Posterior vena cava (tissue), 2 donors: ENCODE results near the gene HCRTR1. TPM values are rescaled to one million over a fixed set of nuclear protein-coding genes. Genes with fewer than 3 reads are reported as not detected.
"Not testable (repeated sequence)": the region's sequence is repeated elsewhere in the genome, so short reads cannot be mapped to it uniquely, and the experiment has no call there.

Source experiments
- DNase-seq: peaks from one replicate; pipeline ENCODE4 v3.0.0-alpha.2; 2020; ENCODE audit warnings: low spot score
- intact Hi-C, 2 donors: fragments of 100-400 bp; cut with DNase I; formaldehyde crosslinking; loops; one replicate each; pipeline versions ENCODE4 v1.14.1 to v1.14.2; 2022 to 2023
- total RNA-seq, 2 donors: library from RNA; stranded (reverse); fragmentation: NEBNext Ultra II Directional; extraction: Animal tissue kit (Norgen Biotek cat#: 25700); gene quantifications; one replicate each; pipeline ENCODE4 v1.2.1, GENCODE V29; 2021
- donor health status: DM: yes; HTN: yes; CAD: no.
- donor health status: DM: yes; HTN: yes; CAD: no.

Gene HCRTR1
- total RNA-seq, 2 donors from 2014 or later = not detected

GRCh38 chr1:31579374-31579773 is 38.1 kb upstream of the HCRTR1 start:
- intact Hi-C loops = loop anchor here in 1 of 2 donors (10.0 kb wide), 1 partner anchor 135 kb away; no protein-coding TSS in a partner anchor
- DNase-seq = peak; percentile 81

DNA sequence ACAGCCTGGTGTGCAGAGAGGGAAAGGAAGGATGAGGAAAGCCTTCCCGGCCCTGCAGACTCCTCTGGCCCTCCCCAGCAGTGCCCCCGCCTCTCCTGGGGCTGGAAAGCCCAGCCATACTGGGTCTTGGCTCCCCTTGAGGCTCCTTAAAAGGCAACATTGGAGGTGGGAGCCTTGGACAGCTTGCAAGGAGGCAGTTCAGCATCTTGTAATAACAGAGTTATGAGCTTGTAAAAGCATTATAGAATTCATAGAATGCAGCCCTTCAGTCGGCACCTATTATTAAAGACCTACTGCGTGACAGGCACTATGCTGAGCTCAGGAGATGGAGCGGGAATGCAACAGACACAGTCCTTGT is 37.0 kb upstream of the HCRTR1 start:
- intact Hi-C loops = no loop called here
- DNase-seq = peak; percentile 83

DNA sequence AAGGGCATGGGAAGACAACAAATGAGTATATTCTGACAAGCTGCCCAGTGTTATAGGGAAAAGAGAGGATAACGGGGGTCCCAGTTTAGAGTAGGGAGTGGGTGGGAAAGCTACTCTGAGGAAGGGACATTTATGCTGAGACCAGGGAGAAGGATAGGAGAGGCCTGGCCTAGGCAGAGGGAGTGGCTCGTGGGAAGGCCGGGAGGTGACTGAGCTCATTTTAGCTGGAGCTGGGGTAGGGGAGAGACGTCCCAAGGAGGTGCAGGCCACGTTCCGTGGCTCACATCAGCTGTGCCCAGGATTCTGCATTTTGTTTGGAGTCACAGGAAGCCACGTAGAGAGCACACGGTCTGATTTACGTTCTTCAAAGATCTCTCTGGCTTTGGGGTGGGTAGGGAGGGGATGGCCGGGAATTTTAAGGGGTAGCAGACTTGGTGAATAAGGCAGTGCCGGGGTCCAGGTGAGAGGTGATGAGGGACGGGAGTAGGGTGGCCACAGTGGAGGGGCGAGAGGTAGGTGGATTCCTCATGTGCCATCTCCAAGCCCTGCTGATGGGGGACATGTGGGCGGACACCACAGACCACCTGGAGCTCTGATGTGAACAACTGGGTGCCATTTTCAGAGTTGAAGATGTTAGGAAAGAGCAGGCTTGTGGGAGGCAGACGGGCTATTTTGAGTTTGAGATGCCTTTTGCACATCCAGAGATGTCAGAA is 36.4 kb upstream of the HCRTR1 start:
- intact Hi-C loops = no loop called here
- DNase-seq = peak; percentile 70

GRCh38 chr1:31581821-31582810 is 35.4 kb upstream of the HCRTR1 start:
- intact Hi-C loops = no loop called here
- no peak for DNase-seq

DNA sequence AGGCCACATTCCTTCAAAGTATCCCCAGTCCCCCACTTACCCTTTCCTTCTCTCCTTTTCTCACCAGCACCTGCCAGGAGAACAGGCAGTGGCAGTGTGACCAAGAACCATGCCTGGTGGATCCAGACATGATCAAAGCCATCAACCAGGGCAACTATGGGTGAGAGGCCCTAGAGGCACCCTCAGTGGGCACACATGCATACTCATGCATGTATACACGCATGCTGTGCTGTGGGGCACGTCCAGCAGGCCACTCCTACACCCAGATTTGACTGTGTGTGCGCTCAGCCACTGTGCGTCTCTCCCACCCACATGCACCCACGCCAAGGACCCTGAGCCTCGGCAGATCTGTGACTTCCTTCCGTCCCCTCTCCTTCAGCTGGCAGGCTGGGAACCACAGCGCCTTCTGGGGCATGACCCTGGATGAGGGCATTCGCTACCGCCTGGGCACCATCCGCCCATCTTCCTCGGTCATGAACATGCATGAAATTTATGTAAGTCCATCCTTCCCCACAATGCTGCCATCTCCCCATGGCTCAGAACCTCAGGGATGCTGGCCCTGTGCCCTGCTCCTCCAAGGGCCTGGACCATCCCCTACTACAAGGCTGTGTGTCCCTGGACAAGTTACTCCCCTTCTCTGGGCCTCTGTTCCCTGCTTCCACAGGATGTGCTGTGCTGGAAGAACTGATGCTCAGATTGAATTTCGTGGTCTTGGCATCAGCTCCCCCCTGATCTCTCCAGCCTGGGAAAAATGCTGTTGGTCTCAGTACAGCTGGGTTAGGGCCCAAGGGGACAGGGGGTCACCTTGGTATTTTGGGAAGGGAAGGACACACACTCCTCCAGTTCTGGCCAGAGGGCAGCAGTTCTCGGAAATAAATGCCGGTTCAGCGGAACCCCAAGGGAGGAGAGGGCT is 34.2 kb upstream of the HCRTR1 start:
- intact Hi-C loops = no loop called here
- DNase-seq = peak; percentile 84

DNA sequence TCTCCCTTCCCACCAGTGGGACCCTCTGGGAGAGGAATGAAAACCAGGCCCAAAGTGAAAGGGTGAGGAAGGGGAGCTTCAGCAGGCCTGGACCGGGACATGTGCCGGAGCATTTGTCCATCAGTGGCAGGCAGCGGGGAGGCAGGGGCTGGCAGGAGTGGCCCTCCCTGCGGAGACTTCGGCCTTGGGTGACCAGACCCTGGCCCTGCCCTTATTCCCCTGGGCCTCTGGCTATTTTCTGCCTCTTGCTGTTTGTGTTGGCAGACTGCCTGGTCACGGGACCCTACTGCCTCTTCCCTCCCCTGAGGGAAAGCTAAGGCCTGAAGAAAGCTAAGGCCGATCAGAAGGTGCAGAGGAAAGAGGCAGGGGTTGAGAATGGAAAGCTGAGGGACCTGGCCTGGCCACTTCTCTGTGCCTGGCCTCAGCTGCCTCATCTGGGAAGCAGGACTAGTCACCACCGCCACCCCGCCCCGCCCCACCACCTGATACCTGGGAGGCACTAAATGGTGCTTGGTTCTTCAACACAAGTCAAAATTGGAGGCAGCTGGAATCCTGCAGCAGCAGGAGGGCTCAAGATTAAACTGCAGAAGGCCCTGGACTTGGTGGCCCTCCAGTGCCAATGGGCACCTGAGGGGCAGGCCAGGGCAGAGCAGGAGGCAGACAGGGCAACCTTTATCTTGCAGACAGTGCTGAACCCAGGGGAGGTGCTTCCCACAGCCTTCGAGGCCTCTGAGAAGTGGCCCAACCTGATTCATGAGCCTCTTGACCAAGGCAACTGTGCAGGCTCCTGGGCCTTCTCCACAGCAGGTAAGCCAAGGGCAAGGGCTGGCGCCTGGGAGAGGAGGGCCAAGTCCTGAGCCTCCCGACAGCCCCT is 33.3 kb upstream of the HCRTR1 start:
- intact Hi-C loops = no loop called here
- peak; percentile 94 for DNase-seq

DNA sequence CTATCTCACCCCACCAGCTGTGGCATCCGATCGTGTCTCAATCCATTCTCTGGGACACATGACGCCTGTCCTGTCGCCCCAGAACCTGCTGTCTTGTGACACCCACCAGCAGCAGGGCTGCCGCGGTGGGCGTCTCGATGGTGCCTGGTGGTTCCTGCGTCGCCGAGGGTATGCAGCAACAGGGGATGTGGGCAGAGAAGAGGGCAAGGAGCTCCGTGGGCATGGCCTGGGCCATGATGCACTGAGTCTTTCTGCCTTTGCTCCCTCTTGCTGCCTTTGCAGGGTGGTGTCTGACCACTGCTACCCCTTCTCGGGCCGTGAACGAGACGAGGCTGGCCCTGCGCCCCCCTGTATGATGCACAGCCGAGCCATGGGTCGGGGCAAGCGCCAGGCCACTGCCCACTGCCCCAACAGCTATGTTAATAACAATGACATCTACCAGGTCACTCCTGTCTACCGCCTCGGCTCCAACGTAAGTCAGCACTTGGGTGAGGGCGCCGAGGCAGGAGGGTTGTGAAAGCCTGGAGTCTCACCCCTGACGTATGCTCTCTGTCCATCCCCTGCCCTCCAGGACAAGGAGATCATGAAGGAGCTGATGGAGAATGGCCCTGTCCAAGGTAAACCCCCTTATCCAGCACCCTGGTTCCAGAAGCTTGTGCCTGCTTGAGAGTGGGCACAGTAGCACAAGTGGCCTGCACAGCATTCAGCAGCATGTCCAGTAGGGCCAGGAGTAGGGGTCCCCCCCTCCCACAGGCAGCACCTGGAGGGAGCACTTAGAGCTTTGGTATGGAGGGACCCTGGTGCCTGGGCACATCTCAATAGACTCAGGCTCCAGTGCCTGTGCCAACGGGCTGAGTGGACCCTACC is 32.4 kb upstream of the HCRTR1 start:
- peak; percentile 79 for DNase-seq
- intact Hi-C loops = no loop called here

DNA sequence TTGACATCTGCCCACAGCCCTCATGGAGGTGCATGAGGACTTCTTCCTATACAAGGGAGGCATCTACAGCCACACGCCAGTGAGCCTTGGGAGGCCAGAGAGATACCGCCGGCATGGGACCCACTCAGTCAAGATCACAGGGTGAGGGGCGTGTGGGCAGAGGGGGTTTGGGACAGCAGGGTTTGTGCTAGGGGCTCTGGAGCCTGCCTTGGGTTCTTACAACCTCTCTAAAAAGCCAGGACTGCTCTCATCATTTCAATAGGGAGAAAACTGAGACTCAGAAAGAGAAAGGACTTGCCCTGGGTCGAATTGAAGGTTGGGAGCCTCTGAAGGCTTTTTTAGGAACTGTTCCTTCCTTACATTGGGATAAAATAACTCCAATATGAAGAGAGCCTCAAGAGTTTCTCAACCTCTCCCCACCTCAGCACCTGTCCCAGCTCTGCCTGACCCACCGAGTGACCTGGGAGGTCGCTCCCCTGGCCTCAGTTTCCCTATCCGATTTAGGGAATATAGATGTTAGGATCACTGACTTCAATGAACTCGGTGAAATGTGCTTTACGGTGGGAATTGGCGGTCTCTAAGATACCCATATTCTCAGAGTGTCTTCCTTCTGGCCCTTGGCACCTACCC is 31.6 kb upstream of the HCRTR1 start:
- intact Hi-C loops = no loop called here
- DNase-seq = peak; percentile 46

- DNase-seq = peak; percentile 59
- intact Hi-C loops = no loop called here
Measured at GRCh38 chr1:31586376-31587327, 30.8 kb upstream of the HCRTR1 start.

DNA sequence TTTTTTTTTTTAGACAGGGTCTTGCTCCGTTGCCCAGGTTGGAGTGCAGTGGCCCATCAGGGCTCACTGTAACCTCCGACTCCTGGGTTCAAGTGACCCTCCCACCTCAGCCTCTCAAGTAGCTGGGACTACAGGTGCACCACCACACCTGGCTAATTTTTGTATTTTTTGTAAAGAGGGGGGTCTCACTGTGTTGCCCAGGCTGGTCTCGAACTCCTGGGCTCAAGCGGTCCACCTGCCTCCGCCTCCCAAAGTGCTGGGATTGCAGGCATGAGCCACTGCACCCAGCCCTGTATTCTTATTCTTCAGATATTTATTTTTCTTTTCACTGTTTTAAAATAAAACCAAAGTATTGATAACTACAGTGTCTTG is 30.2 kb upstream of the HCRTR1 start:
- intact Hi-C loops, DNase-seq: not testable (repeated sequence)

DNA sequence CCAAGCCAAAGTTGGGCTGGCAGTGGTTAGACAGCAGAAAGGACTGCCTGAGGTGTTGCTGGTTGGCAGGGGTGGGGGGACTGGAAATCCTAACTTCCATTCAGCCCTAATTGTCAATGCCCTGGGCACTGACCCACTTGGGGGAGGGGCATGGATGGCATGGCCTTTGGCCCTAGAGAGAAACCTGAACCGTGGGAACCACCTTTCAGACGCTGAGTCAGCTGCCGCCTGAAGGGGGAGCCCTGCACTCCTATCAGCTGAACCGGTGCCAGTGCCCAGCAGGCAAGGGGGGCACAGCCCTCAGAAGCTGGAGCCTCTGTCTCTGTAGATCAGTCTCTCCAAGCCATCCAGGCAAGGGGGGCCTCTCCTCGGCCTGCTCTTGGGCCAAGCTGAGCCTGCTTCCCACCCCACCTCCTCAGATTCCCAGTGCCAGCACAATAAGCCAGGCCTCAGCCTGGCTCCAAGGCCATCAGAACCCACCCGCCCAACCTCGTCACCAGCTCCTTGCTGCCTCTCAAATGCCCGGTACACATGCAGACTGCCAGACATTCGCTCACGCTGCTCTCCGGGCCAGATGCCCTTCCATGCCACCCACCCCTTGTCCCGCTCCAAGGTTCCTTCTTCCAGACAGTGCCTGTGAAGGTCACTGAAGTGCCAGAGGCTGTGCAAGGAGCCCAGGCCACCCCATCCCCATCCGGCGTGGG is 29.6 kb upstream of the HCRTR1 start:
- peak; percentile 83 for DNase-seq
- intact Hi-C loops = no loop called here

DNA sequence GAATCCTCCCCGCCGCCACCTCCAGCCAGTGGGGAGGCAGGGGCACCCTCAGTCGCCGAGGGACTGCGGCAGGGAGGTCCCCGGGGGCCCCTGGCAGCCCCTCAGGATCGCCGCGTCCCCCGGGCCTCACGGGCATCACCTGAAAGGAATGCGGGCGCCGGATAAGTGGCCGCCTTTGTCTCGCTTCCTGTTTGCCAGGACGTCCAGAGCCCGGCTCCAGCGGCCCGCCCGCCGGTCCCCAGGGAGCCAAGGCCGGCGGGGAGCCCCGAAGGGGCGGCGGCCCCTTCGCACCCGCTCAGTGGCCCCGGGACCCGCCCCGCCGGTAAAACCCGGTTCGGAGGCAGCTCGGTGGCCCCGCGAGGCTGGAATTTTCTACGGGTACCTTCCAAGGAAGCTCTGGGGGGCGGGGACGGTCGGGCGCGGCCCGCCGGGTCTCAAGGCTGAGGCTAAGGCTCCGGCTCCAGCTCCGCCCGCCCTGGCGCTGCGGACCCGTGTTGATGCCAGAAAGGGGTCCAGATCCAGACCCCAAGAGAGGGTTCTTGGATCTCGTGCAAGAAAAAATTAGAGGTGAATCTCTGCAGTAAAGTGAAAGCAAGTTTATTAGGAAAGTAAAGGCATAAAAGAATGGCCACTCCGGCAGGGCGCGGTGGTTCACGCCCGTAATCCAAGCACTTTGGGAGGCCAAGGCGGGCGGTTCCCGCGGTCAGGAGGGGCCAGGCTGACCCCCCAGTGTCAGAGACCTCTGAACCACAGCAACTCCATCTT is 28.6 kb upstream of the HCRTR1 start:
- intact Hi-C loops = no loop called here
- DNase-seq = peak; percentile 84

- intact Hi-C loops = loop anchor here in 1 of 2 donors (2.0 kb wide), 1 partner anchor 27 kb away; no protein-coding TSS in a partner anchor
- peak; percentile 53 for DNase-seq
Measured at GRCh38 chr1:31591425-31592093, 25.9 kb upstream of the HCRTR1 start.

DNA sequence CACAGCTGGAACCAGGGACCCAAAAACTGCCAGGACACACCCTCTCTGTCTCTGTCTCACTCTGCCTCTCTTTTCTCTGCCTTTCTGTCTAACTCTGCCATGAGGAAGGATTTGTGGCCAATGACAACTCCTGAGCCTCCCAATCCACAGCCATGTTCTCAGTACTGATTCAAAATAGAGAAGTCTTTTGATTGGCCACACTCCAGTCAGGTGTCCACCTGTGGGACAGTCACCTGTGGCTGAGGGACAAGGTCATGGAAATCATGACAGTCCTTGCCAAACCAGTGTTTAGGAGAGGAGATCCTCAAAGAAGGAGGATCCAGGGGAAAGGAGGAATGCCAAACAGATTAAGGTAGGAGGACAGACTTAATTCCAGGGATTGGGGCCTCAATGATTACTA is 25.4 kb upstream of the HCRTR1 start:
- intact Hi-C loops = loop anchor here in 1 of 2 donors (2.0 kb wide), 1 partner anchor 27 kb away; no protein-coding TSS in a partner anchor

More for the DNA sequence above, 25.4 kb upstream of the HCRTR1 start:
- no peak for DNase-seq
